IMR-90 (cell line): ENCODE data around the gene FGFRL1. TPM values are rescaled to one million over a fixed set of nuclear protein-coding genes. Genes with fewer than 3 reads are reported as not detected.

Experiments used
- ATAC-seq: fragments of 200-7000 bp; cut with Tn5 transposase; 2 replicates; pipeline ENCODE4 v1.9.1; 2020; ENCODE audit warnings: low read depth, mild to moderate bottlenecking, moderate library complexity
- BruUV-seq: library from RNA; stranded (reverse); fragments of 400-500 nt; replicated peaks from 2 replicates; lab custom pipeline; 2021; lab: Mats Ljungman, UMichigan
- CTCF ChIA-PET: fragments of 300-600 bp; formaldehyde crosslinking; extraction: SDS; loops from one replicate; lab custom pipeline; 2021; ENCODE audit warnings: antibody characterized with exemption; lab: Yijun Ruan, JAX
- POLR2A ChIA-PET: fragments of 300-600 bp; sonication (Branson Sonifier 250); formaldehyde crosslinking; loops from one replicate; lab custom pipeline; 2022; ENCODE audit warnings: antibody characterized with exemption; ENCODE audit not compliant: unreplicated experiment; lab: Charles Lee
- DNase-seq: peaks from one replicate; pipeline ENCODE4 v3.0.0; 2013
- H2AFZ ChIP-seq: replicated peaks from 2 replicates; pipeline ENCODE3; 2013; ENCODE audit warnings: low read length, mild to moderate bottlenecking; ENCODE audit not compliant: poor library complexity
- H2AK5ac ChIP-seq: 2 replicates; pipeline ENCODE4 v1.6.1; 2013; ENCODE audit warnings: low read depth, low read length, inconsistent platforms
- H2AK9ac ChIP-seq: replicated peaks from 2 replicates; pipeline ENCODE3; 2013; ENCODE audit warnings: mild to moderate bottlenecking, low read depth, low read length, moderate library complexity; ENCODE audit not compliant: poor library complexity
- H2BK120ac ChIP-seq: 2 replicates; pipeline ENCODE4 v1.6.1; 2013; ENCODE audit warnings: low read depth, low read length, inconsistent platforms
- H2BK15ac ChIP-seq: 3 replicates; pipeline ENCODE4 v1.6.1; 2013; ENCODE audit warnings: low read depth, low read length, inconsistent platforms
- H2BK20ac ChIP-seq: 2 replicates; pipeline ENCODE4 v1.6.1; 2013; ENCODE audit warnings: low read depth, mild to moderate bottlenecking, inconsistent platforms, low read length, moderate library complexity
- H2BK5ac ChIP-seq: 2 replicates; pipeline ENCODE4 v1.6.1; 2013; ENCODE audit warnings: mild to moderate bottlenecking, low read depth, low read length, inconsistent platforms; ENCODE audit not compliant: poor library complexity, severe bottlenecking
- H3K14ac ChIP-seq: replicated peaks from 2 replicates; pipeline ENCODE4 v1.6.1; 2013; ENCODE audit warnings: low read depth, low read length, inconsistent platforms
- H3K18ac ChIP-seq: 2 replicates; pipeline ENCODE4 v1.6.1; 2013; ENCODE audit warnings: low read depth, low read length, control low read depth
- H3K23ac ChIP-seq: 2 replicates; pipeline ENCODE4 v1.6.1; 2013; ENCODE audit warnings: low read depth, low read length, inconsistent platforms
- H3K27ac ChIP-seq: 2 replicates; pipeline ENCODE4 v1.5.1; 2013; ENCODE audit warnings: mild to moderate bottlenecking, control low read depth, low read length; ENCODE audit not compliant: insufficient read depth
- H3K27me3 ChIP-seq: 2 replicates; pipeline ENCODE4 v1.6.1; 2013; ENCODE audit warnings: low read length; ENCODE audit not compliant: control insufficient read depth, insufficient read depth
- H3K36me3 ChIP-seq: 2 replicates; pipeline ENCODE4 v1.6.1; 2013; ENCODE audit warnings: low read length, mixed read lengths; ENCODE audit not compliant: control insufficient read depth, insufficient read depth
- H3K4ac ChIP-seq: 2 replicates; pipeline ENCODE4 v1.6.1; 2013; ENCODE audit warnings: low read depth, low read length, inconsistent platforms
- H3K4me1 ChIP-seq: 2 replicates; pipeline ENCODE4 v1.6.1; 2013; ENCODE audit warnings: low read length, mixed read lengths; ENCODE audit not compliant: control insufficient read depth, insufficient read depth
- H3K4me2 ChIP-seq: 2 replicates; pipeline ENCODE4 v1.6.1; 2013; ENCODE audit warnings: low read depth, mild to moderate bottlenecking, control low read depth, low read length, moderate library complexity
- H3K4me3 ChIP-seq: 2 replicates; pipeline ENCODE4 v1.5.1; 2013; ENCODE audit warnings: low read depth, mild to moderate bottlenecking, control low read depth, low read length, moderate library complexity; ENCODE audit not compliant: insufficient read depth
- H3K56ac ChIP-seq: 2 replicates; pipeline ENCODE4 v1.6.1; 2013; ENCODE audit warnings: low read length, inconsistent platforms; ENCODE audit not compliant: insufficient read depth; ENCODE audit errors: extremely low read depth
- H3K79me1 ChIP-seq, 2 experiments: 2 replicates each; pipeline ENCODE4 v1.6.1; 2013; ENCODE audit warnings: low read length in 2 of 2, inconsistent platforms in 1 of 2, low read depth in 1 of 2
- H3K9ac ChIP-seq: 2 replicates; pipeline ENCODE4 v1.6.1; 2013; ENCODE audit warnings: low read depth, low read length, control low read depth
- H3K9me1 ChIP-seq: 2 replicates; pipeline ENCODE4 v1.6.1; 2013; ENCODE audit warnings: low read length, inconsistent platforms; ENCODE audit not compliant: insufficient read depth
- H3K9me3 ChIP-seq: 2 replicates; pipeline ENCODE4 v1.6.1; 2013; ENCODE audit warnings: low read length; ENCODE audit not compliant: control insufficient read depth, insufficient read depth
- H4K20me1 ChIP-seq: 2 replicates; pipeline ENCODE4 v1.6.1; 2013; ENCODE audit warnings: low read length, inconsistent platforms; ENCODE audit not compliant: insufficient read depth
- H4K5ac ChIP-seq: 2 replicates; pipeline ENCODE4 v1.6.1; 2013; ENCODE audit warnings: mild to moderate bottlenecking, low read depth, low read length, control low read depth
- H4K8ac ChIP-seq, 2 experiments: 2 replicates each; pipeline ENCODE4 v1.6.1; 2013; ENCODE audit warnings: low read depth in 2 of 2, low read length in 2 of 2, control low read depth in 1 of 2, inconsistent platforms in 1 of 2
- H4K91ac ChIP-seq: 2 replicates; pipeline ENCODE4 v1.6.1; 2013; ENCODE audit warnings: low read depth, low read length, inconsistent platforms; ENCODE audit not compliant: insufficient read depth
- BHLHE40 ChIP-seq: fragments of 150-350 bp; IDR thresholded peaks from 2 replicates; pipeline ENCODE4 v1.6.1; 2016; ENCODE audit warnings: mild to moderate bottlenecking, low read depth, low read length
- CHD1 ChIP-seq: IDR thresholded peaks from 2 replicates; pipeline ENCODE4 v1.6.1; 2012; ENCODE audit warnings: low read depth, low read length, improper control_type of control experiment
- FOS ChIP-seq: fragments of 150-350 bp; IDR thresholded peaks from 2 replicates; pipeline ENCODE4 v1.6.1; 2016; ENCODE audit warnings: low read depth, low read length
- MAFK ChIP-seq: IDR thresholded peaks from 2 replicates; pipeline ENCODE4 v1.6.1; 2012; ENCODE audit warnings: low read depth, low read length, improper control_type of control experiment
- MAZ ChIP-seq: IDR thresholded peaks from 2 replicates; pipeline ENCODE4 v1.6.1; 2012; ENCODE audit warnings: low read depth, mild to moderate bottlenecking, low read length, improper control_type of control experiment, moderate library complexity, borderline replicate concordance
- MXI1 ChIP-seq: IDR thresholded peaks from 2 replicates; pipeline ENCODE4 v1.6.1; 2012; ENCODE audit warnings: low read depth, mild to moderate bottlenecking, low read length, moderate library complexity, borderline replicate concordance
- NFE2L2 ChIP-seq: fragments of 150-350 bp; IDR thresholded peaks from 2 replicates; pipeline ENCODE4 v1.6.1; 2016; ENCODE audit warnings: low read depth, mild to moderate bottlenecking, low read length
- POLR2A ChIP-seq: IDR thresholded peaks from 2 replicates; pipeline ENCODE4 v1.6.1; 2012; ENCODE audit warnings: mild to moderate bottlenecking, low read depth, low read length
- RAD21 ChIP-seq: IDR thresholded peaks from 2 replicates; pipeline ENCODE4 v1.6.1; 2012; ENCODE audit warnings: low read length, improper control_type of control experiment
- RCOR1 ChIP-seq: IDR thresholded peaks from 2 replicates; pipeline ENCODE4 v1.6.1; 2012; ENCODE audit warnings: mild to moderate bottlenecking, low read length, improper control_type of control experiment; ENCODE audit not compliant: insufficient replicate concordance
- RFX5 ChIP-seq: IDR thresholded peaks from 2 replicates; pipeline ENCODE4 v1.8.0; 2012; ENCODE audit warnings: low read depth, mild to moderate bottlenecking, low read length, moderate library complexity
- SMC3 ChIP-seq: fragments of 150-350 bp; IDR thresholded peaks from 2 replicates; pipeline ENCODE4 v1.6.1; 2016; ENCODE audit warnings: low read depth, mild to moderate bottlenecking, antibody characterized with exemption, low read length, moderate library complexity
- WGBS, 2 experiments: methylation state at CpG; one replicate each; pipeline versions ENCODE4 v1.1.5 to v1.1.7; 2013; ENCODE audit warnings: missing lambda C conversion rate in 2 of 2; ENCODE audit not compliant: insufficient read length in 1 of 2; ENCODE audit errors: extremely low coverage in 2 of 2; 5-methylcytosine and 5-hydroxymethylcytosine counted together
- dilution Hi-C: fragments of 300-500 bp; cut with HindIII; formaldehyde crosslinking; loops from one replicate; pipeline ENCODE4 v1.14.3; 2018; ENCODE audit warnings: low sequenced_read_pairs; ENCODE audit not compliant: unreplicated experiment
- in situ Hi-C: fragments of 300-500 bp; cut with MboI; formaldehyde crosslinking; loops from 3 replicates; pipeline ENCODE4 v1.14.3; 2019; ENCODE audit warnings: low sequenced_read_pairs, inconsistent platforms, mixed read lengths
- intact Hi-C: fragments of 100-400 bp; cut with micrococcal nuclease; formaldehyde crosslinking; loops from 2 replicates; pipeline ENCODE4 v1.10.0; 2022
- polyA plus RNA-seq, 3 experiments: library from polyadenylated mRNA; depleted of rRNA; stranded (reverse); fragments of >200 nt; gene quantifications; 2 replicates each; pipeline ENCODE4 v1.2.3, GENCODE V29; 2012; ENCODE audit warnings: low replicate concordance in 1 of 3
- total RNA-seq: library from RNA; depleted of rRNA; stranded (reverse); fragments of >200 nt; gene quantifications from 2 replicates; pipeline ENCODE4 v1.2.3, GENCODE V29; 2012
- TF ChIP-seq, protein P1 (sequence below): fragments of 150-350 bp; IDR thresholded peaks from 2 replicates; pipeline ENCODE4 v1.6.1; 2016; ENCODE audit warnings: low read depth, mild to moderate bottlenecking, low read length, moderate library complexity, borderline replicate concordance
- TF ChIP-seq, protein P2 (sequence below): conservative IDR thresholded peaks from 2 replicates; pipeline ENCODE4 v1.5.1; 2012; ENCODE audit warnings: mild to moderate bottlenecking, low read depth, low read length, improper control_type of control experiment
- TF ChIP-seq, protein P3 (sequence below): fragments of 150-350 bp; IDR thresholded peaks from 2 replicates; pipeline ENCODE4 v1.6.1; 2017; ENCODE audit warnings: mild to moderate bottlenecking, antibody characterized with exemption, low read length, low read depth

Gene FGFRL1
- total and polyA plus RNA-seq, 2 of the 4 experiments (the other 2 are of a cell fraction), result 49.3 to 78.8 TPM

DNA sequence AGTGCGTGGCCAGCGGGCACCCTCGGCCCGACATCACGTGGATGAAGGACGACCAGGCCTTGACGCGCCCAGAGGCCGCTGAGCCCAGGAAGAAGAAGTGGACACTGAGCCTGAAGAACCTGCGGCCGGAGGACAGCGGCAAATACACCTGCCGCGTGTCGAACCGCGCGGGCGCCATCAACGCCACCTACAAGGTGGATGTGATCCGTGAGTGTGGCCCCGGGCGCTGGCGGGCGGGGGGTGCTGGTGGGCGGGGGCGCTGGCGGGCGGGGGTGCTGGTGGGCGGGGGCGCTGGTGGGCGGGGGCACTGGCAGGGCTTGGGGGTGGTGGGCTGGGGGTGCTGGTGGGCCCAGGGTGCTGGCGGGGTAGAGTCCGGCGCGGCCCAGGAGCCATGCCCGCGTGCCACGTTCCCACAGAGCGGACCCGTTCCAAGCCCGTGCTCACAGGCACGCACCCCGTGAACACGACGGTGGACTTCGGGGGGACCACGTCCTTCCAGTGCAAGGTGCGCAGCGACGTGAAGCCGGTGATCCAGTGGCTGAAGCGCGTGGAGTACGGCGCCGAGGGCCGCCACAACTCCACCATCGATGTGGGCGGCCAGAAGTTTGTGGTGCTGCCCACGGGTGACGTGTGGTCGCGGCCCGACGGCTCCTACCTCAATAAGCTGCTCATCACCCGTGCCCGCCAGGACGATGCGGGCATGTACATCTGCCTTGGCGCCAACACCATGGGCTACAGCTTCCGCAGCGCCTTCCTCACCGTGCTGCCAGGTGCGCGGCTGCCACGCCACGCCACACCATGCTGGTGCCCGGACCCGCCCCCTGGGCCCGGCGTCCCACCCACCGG, 12.7 kb downstream of the FGFRL1 start:
- Histone ChIP-seq H2AK5ac (no peak overlapping the region), H3K4ac (no peak overlapping the region), H3K56ac (no peak overlapping the region), H3K36me3 (peaks cover 23% of the 10 kb centered on the region), H4K5ac (no peak overlapping the region), H3K9me3 (no peaks in the 10 kb centered on the region), H3K18ac (no peak overlapping the region), H3K23ac (no peak overlapping the region), H2BK120ac (no peak overlapping the region), H2AFZ (no peak overlapping the region), H2BK20ac (no peak overlapping the region), H3K4me1 (peaks cover 4% of the 10 kb centered on the region; the same call in 1 of the 2 replicates), H2BK5ac (no peak overlapping the region), H4K20me1 (peaks cover 13% of the 10 kb centered on the region), H3K4me3 (no peak overlapping the region), H3K9ac (no peak overlapping the region), H3K14ac (no peak overlapping the region), H3K27me3 (no peaks in the 10 kb centered on the region), H3K79me1 (no peaks in the 10 kb centered on the region; a peak in 1 of 4 replicates), H3K4me2 (no peak overlapping the region), H4K8ac (no peak overlapping the region), H4K91ac (no peak overlapping the region), H2BK15ac (no peak overlapping the region), H3K27ac (no peak overlapping the region), H3K9me1 (peaks cover 11% of the 10 kb centered on the region), H2AK9ac (no peak overlapping the region)
- no TSS peak for BruUV-seq
- WGBS, 2 experiments, result 97% methylated on average over 48 of the region's 83 CpGs; no CpG with 5 or more reads in 1 of the 2 experiments
- CTCF ChIA-PET, result no interaction called here
- POLR2A ChIA-PET, result no interaction called here
- intact Hi-C loops (no loop called here), dilution Hi-C loops (no loop called here), in situ Hi-C loops (no loop called here)
- DNase-seq, result no peak
- ATAC-seq, result no peak
- TF ChIP-seq MAFK, result no peak
- TF ChIP-seq MXI1, result no peak
- TF ChIP-seq, protein P1, sequence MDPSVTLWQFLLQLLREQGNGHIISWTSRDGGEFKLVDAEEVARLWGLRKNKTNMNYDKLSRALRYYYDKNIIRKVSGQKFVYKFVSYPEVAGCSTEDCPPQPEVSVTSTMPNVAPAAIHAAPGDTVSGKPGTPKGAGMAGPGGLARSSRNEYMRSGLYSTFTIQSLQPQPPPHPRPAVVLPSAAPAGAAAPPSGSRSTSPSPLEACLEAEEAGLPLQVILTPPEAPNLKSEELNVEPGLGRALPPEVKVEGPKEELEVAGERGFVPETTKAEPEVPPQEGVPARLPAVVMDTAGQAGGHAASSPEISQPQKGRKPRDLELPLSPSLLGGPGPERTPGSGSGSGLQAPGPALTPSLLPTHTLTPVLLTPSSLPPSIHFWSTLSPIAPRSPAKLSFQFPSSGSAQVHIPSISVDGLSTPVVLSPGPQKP, result no peak
- no peak for TF ChIP-seq FOS
- TF ChIP-seq MAZ, result no peak
- no peak for TF ChIP-seq NFE2L2
- no peak for TF ChIP-seq RFX5
- no peak for TF ChIP-seq RAD21
- TF ChIP-seq, protein P2, sequence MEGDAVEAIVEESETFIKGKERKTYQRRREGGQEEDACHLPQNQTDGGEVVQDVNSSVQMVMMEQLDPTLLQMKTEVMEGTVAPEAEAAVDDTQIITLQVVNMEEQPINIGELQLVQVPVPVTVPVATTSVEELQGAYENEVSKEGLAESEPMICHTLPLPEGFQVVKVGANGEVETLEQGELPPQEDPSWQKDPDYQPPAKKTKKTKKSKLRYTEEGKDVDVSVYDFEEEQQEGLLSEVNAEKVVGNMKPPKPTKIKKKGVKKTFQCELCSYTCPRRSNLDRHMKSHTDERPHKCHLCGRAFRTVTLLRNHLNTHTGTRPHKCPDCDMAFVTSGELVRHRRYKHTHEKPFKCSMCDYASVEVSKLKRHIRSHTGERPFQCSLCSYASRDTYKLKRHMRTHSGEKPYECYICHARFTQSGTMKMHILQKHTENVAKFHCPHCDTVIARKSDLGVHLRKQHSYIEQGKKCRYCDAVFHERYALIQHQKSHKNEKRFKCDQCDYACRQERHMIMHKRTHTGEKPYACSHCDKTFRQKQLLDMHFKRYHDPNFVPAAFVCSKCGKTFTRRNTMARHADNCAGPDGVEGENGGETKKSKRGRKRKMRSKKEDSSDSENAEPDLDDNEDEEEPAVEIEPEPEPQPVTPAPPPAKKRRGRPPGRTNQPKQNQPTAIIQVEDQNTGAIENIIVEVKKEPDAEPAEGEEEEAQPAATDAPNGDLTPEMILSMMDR, result no peak
- no peak for TF ChIP-seq SMC3
- TF ChIP-seq, protein P3, sequence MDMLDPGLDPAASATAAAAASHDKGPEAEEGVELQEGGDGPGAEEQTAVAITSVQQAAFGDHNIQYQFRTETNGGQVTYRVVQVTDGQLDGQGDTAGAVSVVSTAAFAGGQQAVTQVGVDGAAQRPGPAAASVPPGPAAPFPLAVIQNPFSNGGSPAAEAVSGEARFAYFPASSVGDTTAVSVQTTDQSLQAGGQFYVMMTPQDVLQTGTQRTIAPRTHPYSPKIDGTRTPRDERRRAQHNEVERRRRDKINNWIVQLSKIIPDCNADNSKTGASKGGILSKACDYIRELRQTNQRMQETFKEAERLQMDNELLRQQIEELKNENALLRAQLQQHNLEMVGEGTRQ, result no peak
- TF ChIP-seq BHLHE40, result no peak
- TF ChIP-seq RCOR1, result no peak
- no peak for TF ChIP-seq CHD1
- no peak for TF ChIP-seq POLR2A
